A549 (cell line): ENCODE results near the gene UQCC2.

Experiments
- CBX2 ChIP-seq: fragments of 200-600 bp; sonication (generic); IDR thresholded peaks from 2 replicates; pipeline ENCODE4 v1.6.1; 2016; ENCODE audit warnings: low read depth, mild to moderate bottlenecking, borderline replicate concordance
- CBX8 ChIP-seq: fragments of 200-600 bp; sonication (generic); IDR thresholded peaks from 2 replicates; pipeline ENCODE4 v1.6.1; 2016
- ESRRA ChIP-seq: fragments of 150-350 bp; IDR thresholded peaks from 2 replicates; pipeline ENCODE4 v1.6.1; 2014; ENCODE audit warnings: mild to moderate bottlenecking, low read length, borderline replicate concordance
- HDAC2 ChIP-seq: fragments of 200-600 bp; sonication (generic); IDR thresholded peaks from 2 replicates; pipeline ENCODE4 v1.6.1; 2016
- MAFK ChIP-seq: fragments of 450-650 bp; IDR thresholded peaks from 2 replicates; pipeline ENCODE4 v1.6.1; 2014; ENCODE audit not compliant: partially characterized antibody
- MYC ChIP-seq: IDR thresholded peaks from 2 replicates; pipeline ENCODE4 v1.6.1; 2012; ENCODE audit warnings: mild to moderate bottlenecking, inconsistent platforms, low read length, improper control_type of control experiment, borderline replicate concordance
- POLR2A ChIP-seq: IDR thresholded peaks from 2 replicates; pipeline ENCODE4 v1.6.1; 2012; ENCODE audit warnings: mild to moderate bottlenecking, low read length
- RAD21 ChIP-seq, 2 experiments: fragments of >200 bp in 1 of 2; sonication (Bioruptor Twin) in 1 of 2; formaldehyde crosslinking in 1 of 2; IDR thresholded peaks in 1 of 2; conservative IDR thresholded peaks in 1 of 2; 2 replicates in 1 of 2; 3 replicates in 1 of 2; pipeline ENCODE4 v1.6.1; 2012 to 2018; ENCODE audit warnings: inconsistent platforms in 1 of 2
- SREBF2 ChIP-seq: fragments of 450-650 bp; IDR thresholded peaks from 2 replicates; pipeline ENCODE4 v1.6.1; 2014; ENCODE audit warnings: mild to moderate bottlenecking, moderate library complexity
- ZFP36 ChIP-seq: fragments of 450-650 bp; IDR thresholded peaks from 2 replicates; pipeline ENCODE4 v1.6.1; 2014; ENCODE audit warnings: borderline replicate concordance; ENCODE audit not compliant: partially characterized antibody
- TF ChIP-seq, protein P1 (sequence below): fragments of >200 bp; sonication (Bioruptor Twin); formaldehyde crosslinking; IDR thresholded peaks from 3 replicates; pipeline ENCODE4 v1.5.1; 2016
- TF ChIP-seq, protein P2 (sequence below): IDR thresholded peaks from 2 replicates; pipeline ENCODE4 v1.6.1; 2012; ENCODE audit warnings: low read depth, borderline replicate concordance
- TF ChIP-seq, protein P3 (sequence below): fragments of 250-450 bp; sonication (Bioruptor Pico); IDR thresholded peaks from 2 replicates; pipeline ENCODE4 v1.5.0; 2021; ENCODE audit warnings: mild to moderate bottlenecking, moderate library complexity, borderline replicate concordance

- TF ChIP-seq, protein P1, sequence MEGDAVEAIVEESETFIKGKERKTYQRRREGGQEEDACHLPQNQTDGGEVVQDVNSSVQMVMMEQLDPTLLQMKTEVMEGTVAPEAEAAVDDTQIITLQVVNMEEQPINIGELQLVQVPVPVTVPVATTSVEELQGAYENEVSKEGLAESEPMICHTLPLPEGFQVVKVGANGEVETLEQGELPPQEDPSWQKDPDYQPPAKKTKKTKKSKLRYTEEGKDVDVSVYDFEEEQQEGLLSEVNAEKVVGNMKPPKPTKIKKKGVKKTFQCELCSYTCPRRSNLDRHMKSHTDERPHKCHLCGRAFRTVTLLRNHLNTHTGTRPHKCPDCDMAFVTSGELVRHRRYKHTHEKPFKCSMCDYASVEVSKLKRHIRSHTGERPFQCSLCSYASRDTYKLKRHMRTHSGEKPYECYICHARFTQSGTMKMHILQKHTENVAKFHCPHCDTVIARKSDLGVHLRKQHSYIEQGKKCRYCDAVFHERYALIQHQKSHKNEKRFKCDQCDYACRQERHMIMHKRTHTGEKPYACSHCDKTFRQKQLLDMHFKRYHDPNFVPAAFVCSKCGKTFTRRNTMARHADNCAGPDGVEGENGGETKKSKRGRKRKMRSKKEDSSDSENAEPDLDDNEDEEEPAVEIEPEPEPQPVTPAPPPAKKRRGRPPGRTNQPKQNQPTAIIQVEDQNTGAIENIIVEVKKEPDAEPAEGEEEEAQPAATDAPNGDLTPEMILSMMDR, result no peak
- TF ChIP-seq HDAC2 (no peak), POLR2A (no peak), MAFK (no peak), SREBF2 (no peak), CBX8 (no peak), ZFP36 (no peak), MYC (no peak), CBX2 (no peak), ESRRA (no peak), RAD21 (conservative IDR thresholded peaks at IDR 0.05 in 1 of 2, IDR thresholded peaks at IDR 0.05 in 1 of 2) (no peak)
- TF ChIP-seq, protein P2, sequence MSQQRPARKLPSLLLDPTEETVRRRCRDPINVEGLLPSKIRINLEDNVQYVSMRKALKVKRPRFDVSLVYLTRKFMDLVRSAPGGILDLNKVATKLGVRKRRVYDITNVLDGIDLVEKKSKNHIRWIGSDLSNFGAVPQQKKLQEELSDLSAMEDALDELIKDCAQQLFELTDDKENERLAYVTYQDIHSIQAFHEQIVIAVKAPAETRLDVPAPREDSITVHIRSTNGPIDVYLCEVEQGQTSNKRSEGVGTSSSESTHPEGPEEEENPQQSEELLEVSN, result no peak
- TF ChIP-seq, protein P3, sequence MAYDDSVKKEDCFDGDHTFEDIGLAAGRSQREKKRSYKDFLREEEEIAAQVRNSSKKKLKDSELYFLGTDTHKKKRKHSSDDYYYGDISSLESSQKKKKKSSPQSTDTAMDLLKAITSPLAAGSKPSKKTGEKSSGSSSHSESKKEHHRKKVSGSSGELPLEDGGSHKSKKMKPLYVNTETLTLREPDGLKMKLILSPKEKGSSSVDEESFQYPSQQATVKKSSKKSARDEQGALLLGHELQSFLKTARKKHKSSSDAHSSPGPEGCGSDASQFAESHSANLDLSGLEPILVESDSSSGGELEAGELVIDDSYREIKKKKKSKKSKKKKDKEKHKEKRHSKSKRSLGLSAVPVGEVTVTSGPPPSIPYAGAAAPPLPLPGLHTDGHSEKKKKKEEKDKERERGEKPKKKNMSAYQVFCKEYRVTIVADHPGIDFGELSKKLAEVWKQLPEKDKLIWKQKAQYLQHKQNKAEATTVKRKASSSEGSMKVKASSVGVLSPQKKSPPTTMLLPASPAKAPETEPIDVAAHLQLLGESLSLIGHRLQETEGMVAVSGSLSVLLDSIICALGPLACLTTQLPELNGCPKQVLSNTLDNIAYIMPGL (CRISPR knock-in tag), result no peak
Measured at GRCh38 chr6:33668914-33669313, 42.6 kb downstream of the UQCC2 start.
